H1 (cell line): Measurements from ENCODE around the gene SOCS3. TPM values are rescaled to one million over a fixed set of nuclear protein-coding genes. Genes with fewer than 3 reads are reported as not detected.

Experiments used
- ATF3 ChIP-seq: IDR thresholded peaks from 2 replicates; pipeline ENCODE4 v1.6.1; 2011; ENCODE audit warnings: low read depth, mild to moderate bottlenecking, low read length; ENCODE audit not compliant: insufficient read depth
- CBX8 ChIP-seq: fragments of 300-800, 300-1000 bp; sonication (generic); IDR thresholded peaks from 2 replicates; pipeline ENCODE4 v1.7.1; 2016; ENCODE audit warnings: low read depth, low read length, borderline replicate concordance
- KDM5A ChIP-seq: fragments of 200-600 bp; IDR thresholded peaks from 2 replicates; pipeline ENCODE4 v1.7.1; 2012; ENCODE audit warnings: mild to moderate bottlenecking, low read length, inconsistent platforms, mixed read lengths
- RAD21 ChIP-seq, 2 experiments: IDR thresholded peaks in 1 of 2; conservative IDR thresholded peaks in 1 of 2; 2 replicates each; pipeline ENCODE4 v1.6.1; 2011; ENCODE audit warnings: low read depth in 2 of 2, low read length in 2 of 2, improper control_type of control experiment in 1 of 2, inconsistent platforms in 1 of 2, mild to moderate bottlenecking in 1 of 2, moderate library complexity in 1 of 2
- SP1 ChIP-seq: IDR thresholded peaks from 2 replicates; pipeline ENCODE4 v1.6.1; 2011; ENCODE audit warnings: low read depth, low read length
- polyA plus RNA-seq, 7 experiments: library from polyadenylated mRNA; depleted of rRNA in 3 of 7; stranded (reverse) in 5 of 7; unstranded in 2 of 7; fragments of >200 nt in 5 of 7; fragments of 200-250 nt in 2 of 7; gene quantifications; 1 replicate in 5 of 7; 2 replicates in 1 of 7; 4 replicates in 1 of 7; pipeline versions ENCODE4 v1.2.1 to v1.2.3, GENCODE V29; 2011 to 2013; ENCODE audit warnings: missing spikeins in 2 of 7, mixed read lengths in 2 of 7
- small RNA-seq: library from polyadenylated mRNA; stranded (forward); fragments of <200 nt; extraction: miRNeasy Mini kit (QIAGEN cat#:217004); gene quantifications from one replicate; pipeline ENCODE3, GENCODE V24; 2013; ENCODE audit not compliant: insufficient read depth
- total RNA-seq: library from RNA; stranded (reverse); fragmentation: NEBNext Ultra II Directional; extraction: Animal tissue kit (Norgen Biotek cat#: 25700); gene quantifications from 2 replicates; pipeline ENCODE4 v1.2.1, GENCODE V29; 2021
- TF ChIP-seq, protein P1 (sequence below), 3 experiments: IDR thresholded peaks; 1 replicate in 2 of 3; 2 replicates in 1 of 3; pipeline versions ENCODE4 v1.5.1 to v1.6.1; 2011; ENCODE audit warnings: low read length in 3 of 3, mild to moderate bottlenecking in 3 of 3, inconsistent platforms in 2 of 3, low read depth in 1 of 3, moderate library complexity in 1 of 3; ENCODE audit not compliant: insufficient read depth in 1 of 3; ENCODE audit errors: control extremely low read depth in 1 of 3

Gene SOCS3
- total and polyA plus RNA-seq, 2 of the 8 experiments (the other 6 are each of a cell fraction or from before 2014, with no cell fraction given), result 10.1 to 47.9 TPM

DNA sequence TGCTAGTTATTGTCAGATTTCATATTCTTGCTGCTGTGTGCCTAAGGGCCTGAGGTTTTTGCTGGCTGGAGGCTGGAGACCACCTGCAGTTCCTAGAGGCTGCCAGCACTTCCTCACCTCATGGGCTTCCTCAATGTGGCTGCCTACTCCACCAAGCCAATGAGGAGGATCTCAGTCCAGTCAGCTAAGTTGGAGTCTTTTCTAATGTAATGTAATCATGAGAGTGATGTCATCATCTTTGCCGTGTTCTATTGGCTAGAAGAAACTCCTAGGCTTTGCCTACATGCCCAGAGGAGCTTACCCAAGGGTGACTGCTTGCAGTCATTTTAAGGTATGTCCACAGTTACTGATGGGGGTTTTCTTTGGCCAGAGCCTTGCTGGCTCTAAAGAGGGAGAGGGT is 53.0 kb downstream of the SOCS3 start (continued):
- TF ChIP-seq, protein P1, sequence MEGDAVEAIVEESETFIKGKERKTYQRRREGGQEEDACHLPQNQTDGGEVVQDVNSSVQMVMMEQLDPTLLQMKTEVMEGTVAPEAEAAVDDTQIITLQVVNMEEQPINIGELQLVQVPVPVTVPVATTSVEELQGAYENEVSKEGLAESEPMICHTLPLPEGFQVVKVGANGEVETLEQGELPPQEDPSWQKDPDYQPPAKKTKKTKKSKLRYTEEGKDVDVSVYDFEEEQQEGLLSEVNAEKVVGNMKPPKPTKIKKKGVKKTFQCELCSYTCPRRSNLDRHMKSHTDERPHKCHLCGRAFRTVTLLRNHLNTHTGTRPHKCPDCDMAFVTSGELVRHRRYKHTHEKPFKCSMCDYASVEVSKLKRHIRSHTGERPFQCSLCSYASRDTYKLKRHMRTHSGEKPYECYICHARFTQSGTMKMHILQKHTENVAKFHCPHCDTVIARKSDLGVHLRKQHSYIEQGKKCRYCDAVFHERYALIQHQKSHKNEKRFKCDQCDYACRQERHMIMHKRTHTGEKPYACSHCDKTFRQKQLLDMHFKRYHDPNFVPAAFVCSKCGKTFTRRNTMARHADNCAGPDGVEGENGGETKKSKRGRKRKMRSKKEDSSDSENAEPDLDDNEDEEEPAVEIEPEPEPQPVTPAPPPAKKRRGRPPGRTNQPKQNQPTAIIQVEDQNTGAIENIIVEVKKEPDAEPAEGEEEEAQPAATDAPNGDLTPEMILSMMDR (IDR thresholded peaks at IDR 0.05; ENCODE audit: control extremely low read depth in 1 of 3, insufficient read depth in 1 of 3, low read depth in 1 of 3, low read length in 3 of 3), result no peak
- TF ChIP-seq CBX8 (no peak), ATF3 (no peak), RAD21 (IDR thresholded peaks at IDR 0.05 in 1 of 2, conservative IDR thresholded peaks at IDR 0.05 in 1 of 2; ENCODE audit: low read depth in 2 of 2, low read length in 2 of 2) (no peak), SP1 (no peak), KDM5A (no peak)

Small RNAs within 50 kb of the gene (small RNA-seq; reads per million reads assigned to genes)
- gene RF00415, result not detected
- gene RN7SL236P, result not detected

Other genes starting within 250 kb of the SOCS3 start
- 73.1 and 77.6 TPM in 2 replicates for gene TMC6, start 231.3 kb downstream of the SOCS3 start, total RNA-seq
- 39.4 and 60.4 TPM in 2 replicates for gene TMC6, start 231.3 kb downstream of the SOCS3 start, polyA plus RNA-seq (2011; rRNA removed)
- gene TMC8, start 229.3 kb downstream of the SOCS3 start, total RNA-seq, result 2.0 and 2.8 TPM in 2 replicates
- gene TMC8, start 229.3 kb downstream of the SOCS3 start, polyA plus RNA-seq (2011; rRNA removed), result 1.00 and 3.0 TPM in 2 replicates
- not detected in 2 replicates for gene C17orf99, start 213.7 kb downstream of the SOCS3 start, total RNA-seq
- not detected in 2 replicates for gene C17orf99, start 213.7 kb downstream of the SOCS3 start, polyA plus RNA-seq (2011; rRNA removed)
- gene SYNGR2, start 191.5 kb downstream of the SOCS3 start, total RNA-seq, result 48.4 and 50.0 TPM in 2 replicates
- gene SYNGR2, start 191.5 kb downstream of the SOCS3 start, polyA plus RNA-seq (2011; rRNA removed), result 139 and 209 TPM in 2 replicates
- 66.9 and 76.5 TPM in 2 replicates for gene TK1, start 173.0 kb downstream of the SOCS3 start, total RNA-seq
- 147 and 170 TPM in 2 replicates for gene TK1, start 173.0 kb downstream of the SOCS3 start, polyA plus RNA-seq (2011; rRNA removed)
- 53.0 and 54.8 TPM in 2 replicates for gene AFMID, start 172.7 kb downstream of the SOCS3 start, total RNA-seq
- 49.0 and 61.6 TPM in 2 replicates for gene AFMID, start 172.7 kb downstream of the SOCS3 start, polyA plus RNA-seq (2011; rRNA removed)
- 106 and 108 TPM in 2 replicates for gene BIRC5, start 145.8 kb downstream of the SOCS3 start, total RNA-seq
- gene BIRC5, start 145.8 kb downstream of the SOCS3 start, polyA plus RNA-seq (2011; rRNA removed), result 42.2 and 48.8 TPM in 2 replicates
- gene TMEM235, start 128.4 kb downstream of the SOCS3 start, total RNA-seq, result 0.15 TPM in 1 of 2 replicates, not detected in the other
- gene TMEM235, start 128.4 kb downstream of the SOCS3 start, polyA plus RNA-seq (2011; rRNA removed), result 0.05 and 0.14 TPM in 2 replicates
- gene PGS1, start 18.6 kb upstream of the SOCS3 start, total RNA-seq, result 56.7 and 60.0 TPM in 2 replicates
- 46.7 and 69.3 TPM in 2 replicates for gene PGS1, start 18.6 kb upstream of the SOCS3 start, polyA plus RNA-seq (2011; rRNA removed)
- gene DNAH17, start 217.3 kb upstream of the SOCS3 start, total RNA-seq, result 0.67 and 1.1 TPM in 2 replicates
- gene DNAH17, start 217.3 kb upstream of the SOCS3 start, polyA plus RNA-seq (2011; rRNA removed), result 0.14 and 0.19 TPM in 2 replicates